ENCODE results near the gene NFS1. TPM values are rescaled to one million over a fixed set of nuclear protein-coding genes. Genes with fewer than 3 reads are reported as not detected.
A peak's percentile ranks its signal among the peaks of the same experiment; 100 is the strongest.

The NFS1 gene
- total and polyA plus RNA-seq, 12 donors: 29.5 to 69.0 (median 57.1) TPM

GRCh38 chr20:35738410-35739179, 39.4 kb upstream of the NFS1 start:
- no peak overlapping the region for H3K27ac ChIP-seq
- WGBS, 2 donors: 36 to 42% methylated on average over 4 of the region's 4 CpGs
- intact Hi-C loops (cut with DNase I): loop anchor here in 5 of 10 donors (10.0 kb wide), 2 partner anchors 136 to 146 kb away; no protein-coding TSS in a partner anchor

GRCh38 chr20:35737865-35738333, 38.7 kb upstream of the NFS1 start:
- no peak overlapping the region for H3K27ac ChIP-seq
- peaks cover 0 to 80% (median 64%) of the 10 kb centered on the region in 9 donors for H3K36me3 ChIP-seq
- no peak for DNase-seq
- peaks cover 6 to 81% (median 77%) of the 10 kb centered on the region in 9 donors for H3K4me1 ChIP-seq
- H3K27me3 ChIP-seq: no peaks in the 10 kb centered on the region
- no peak for ATAC-seq
- no peak for TF ChIP-seq CTCF (IDR thresholded peaks at IDR 0.05)
- 89 to 91% methylated on average over 14 to 15 of the region's 15 CpGs for WGBS, 2 donors
- no peaks in the 10 kb centered on the region for H3K9me3 ChIP-seq
- intact Hi-C loops (cut with DNase I): loop anchor here in 5 of 10 donors (10.0 kb wide), 2 partner anchors 137 to 147 kb away; no protein-coding TSS in a partner anchor
- H3K4me3 ChIP-seq: peak overlapping the region in 2 of 10 donors; percentile 83 to 85

More at GRCh38 chr20:35738410-35739179, 39.4 kb upstream of the NFS1 start:
- ATAC-seq: no peak
- Histone ChIP-seq H3K4me3 (peak overlapping the region in 4 of 10 donors; percentile 83 to 97 (median 87)), H3K4me1 (peaks cover 6 to 81% (median 77%) of the 10 kb centered on the region in 9 donors), H3K36me3 (peaks cover 0 to 73% (median 60%) of the 10 kb centered on the region in 9 donors), H3K27me3 (no peaks in the 10 kb centered on the region), H3K9me3 (no peaks in the 10 kb centered on the region)
- no peak for TF ChIP-seq CTCF (IDR thresholded peaks at IDR 0.05)
- no peak for DNase-seq

- Histone ChIP-seq H3K36me3 (peaks cover 0 to 100% (median 80%) of the 10 kb centered on the region in 9 donors), H3K4me3 (peak overlapping the region in 3 of 10 donors; percentile 1 to 16 (median 9)), H3K27me3 (no peaks in the 10 kb centered on the region), H3K27ac (no peak overlapping the region), H3K4me1 (peaks cover 6 to 98% (median 96%) of the 10 kb centered on the region in 9 donors), H3K9me3 (no peaks in the 10 kb centered on the region)
- no peak for DNase-seq
- TF ChIP-seq CTCF (IDR thresholded peaks at IDR 0.05): no peak
- intact Hi-C loops (cut with DNase I): loop anchor here in 5 of 10 donors (10.0 kb wide), 2 partner anchors 139 to 149 kb away; no protein-coding TSS in a partner anchor
- WGBS, 2 donors: 25 to 31% methylated on average over 7 of the region's 7 CpGs
- ATAC-seq: no peak
Measured at GRCh38 chr20:35735826-35736470, 36.8 kb upstream of the NFS1 start.
